Gastrocnemius medialis (tissue), 4 donors: ENCODE data around the gene CCDC174.

ENCODE experiments used
- POLR2A ChIP-seq, 2 donors: fragments of 450-650 bp; IDR thresholded peaks; one replicate each; pipeline ENCODE4 v1.6.1; 2017; ENCODE audit warnings: antibody characterized with exemption in 2 of 2, mild to moderate bottlenecking in 2 of 2, moderate library complexity in 2 of 2
- TF ChIP-seq, protein P1 (sequence below), 5 experiments: fragments of 450-650 bp in 3 of 5; fragments of 200-600 bp in 2 of 5; sonication (generic) in 2 of 5; IDR thresholded peaks in 4 of 5; conservative IDR thresholded peaks in 1 of 5; 1 replicate in 4 of 5; 2 replicates in 1 of 5; pipeline ENCODE4 v1.5.1; 2016 to 2019; ENCODE audit warnings: antibody characterized with exemption in 5 of 5, mild to moderate bottlenecking in 3 of 5, moderate library complexity in 3 of 5

DNA sequence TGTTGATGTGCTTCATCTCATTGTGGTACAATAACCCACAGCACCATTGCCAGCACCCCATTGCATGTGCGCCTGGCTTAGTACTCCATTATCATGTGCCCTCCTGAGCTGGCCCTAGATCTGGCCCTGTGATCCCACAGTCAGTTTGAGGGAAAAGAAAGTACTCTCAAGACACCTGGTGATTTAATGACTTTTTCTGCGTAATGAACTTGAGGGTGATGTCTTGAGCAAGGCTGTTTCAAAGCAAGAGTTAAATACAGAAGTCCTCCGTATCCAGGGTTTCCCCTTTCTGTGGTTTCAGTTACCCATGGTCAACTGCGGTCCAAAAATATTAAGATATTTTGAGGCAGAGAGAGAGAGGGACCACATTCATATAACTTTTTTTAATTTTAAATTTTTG is 39.7 kb downstream of the CCDC174 start:
- TF ChIP-seq, protein P1, sequence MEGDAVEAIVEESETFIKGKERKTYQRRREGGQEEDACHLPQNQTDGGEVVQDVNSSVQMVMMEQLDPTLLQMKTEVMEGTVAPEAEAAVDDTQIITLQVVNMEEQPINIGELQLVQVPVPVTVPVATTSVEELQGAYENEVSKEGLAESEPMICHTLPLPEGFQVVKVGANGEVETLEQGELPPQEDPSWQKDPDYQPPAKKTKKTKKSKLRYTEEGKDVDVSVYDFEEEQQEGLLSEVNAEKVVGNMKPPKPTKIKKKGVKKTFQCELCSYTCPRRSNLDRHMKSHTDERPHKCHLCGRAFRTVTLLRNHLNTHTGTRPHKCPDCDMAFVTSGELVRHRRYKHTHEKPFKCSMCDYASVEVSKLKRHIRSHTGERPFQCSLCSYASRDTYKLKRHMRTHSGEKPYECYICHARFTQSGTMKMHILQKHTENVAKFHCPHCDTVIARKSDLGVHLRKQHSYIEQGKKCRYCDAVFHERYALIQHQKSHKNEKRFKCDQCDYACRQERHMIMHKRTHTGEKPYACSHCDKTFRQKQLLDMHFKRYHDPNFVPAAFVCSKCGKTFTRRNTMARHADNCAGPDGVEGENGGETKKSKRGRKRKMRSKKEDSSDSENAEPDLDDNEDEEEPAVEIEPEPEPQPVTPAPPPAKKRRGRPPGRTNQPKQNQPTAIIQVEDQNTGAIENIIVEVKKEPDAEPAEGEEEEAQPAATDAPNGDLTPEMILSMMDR (IDR thresholded peaks at IDR 0.05 in 4 of 5, conservative IDR thresholded peaks at IDR 0.05 in 1 of 5): no peak
- no peak for TF ChIP-seq POLR2A (IDR thresholded peaks at IDR 0.05)
